Epithelial cell of proximal tubule (primary cell): ENCODE data around the gene FRAS1. TPM values are rescaled to one million over a fixed set of nuclear protein-coding genes. Genes with fewer than 3 reads are reported as not detected.
"Not testable (repeated sequence)": the region's sequence is repeated elsewhere in the genome, so short reads cannot be mapped to it uniquely, and the experiment has no call there.

Source experiments
- DNase-seq: peaks from one replicate; pipeline ENCODE4 v3.0.0-alpha.2; 2011; ENCODE audit warnings: low read depth
- H3K4me3 ChIP-seq: 2 replicates; pipeline ENCODE4 v1.5.1; 2011; ENCODE audit warnings: low read depth, mild to moderate bottlenecking, low read length
- total RNA-seq: library from RNA; depleted of rRNA; stranded (reverse); fragments of >200 nt; gene quantifications from 2 replicates; pipeline ENCODE4 v1.2.3, GENCODE V29; 2015
- TF ChIP-seq, protein P1 (sequence below): conservative IDR thresholded peaks from 2 replicates; pipeline ENCODE4 v1.5.1; 2012; ENCODE audit warnings: low read depth, mild to moderate bottlenecking, low read length

The FRAS1 gene
- total RNA-seq, 1 donor from 2014 or later = 9.1 TPM

DNA sequence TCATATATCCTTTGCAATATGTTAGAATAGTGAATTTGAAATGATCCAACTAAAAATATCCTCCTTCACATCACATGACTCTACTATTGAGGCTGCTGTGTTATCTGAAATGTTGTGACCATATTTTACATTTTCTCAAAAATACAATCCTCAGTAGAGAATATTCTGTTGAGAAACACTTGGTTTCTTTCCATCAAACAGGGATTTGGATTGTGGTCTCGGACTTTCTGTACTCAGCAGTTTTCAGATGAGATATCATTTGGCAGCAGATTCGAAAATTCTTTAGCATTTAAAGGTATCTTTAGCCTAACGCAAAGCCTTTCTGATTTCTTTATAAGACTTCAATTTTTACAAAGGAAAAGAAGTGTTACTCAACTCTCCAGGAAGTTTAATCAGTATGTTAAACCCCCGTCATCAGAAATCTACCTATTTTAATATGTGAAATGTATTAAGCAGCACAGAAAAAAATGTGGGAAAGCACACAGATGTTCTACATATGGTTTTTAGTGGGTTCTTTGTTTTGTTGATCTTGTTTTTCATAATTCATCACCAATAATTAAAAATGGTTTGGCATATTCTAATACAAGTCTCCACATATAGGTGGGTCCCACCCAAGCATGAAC, 439.0 kb downstream of the FRAS1 start:
- TF ChIP-seq, protein P1, sequence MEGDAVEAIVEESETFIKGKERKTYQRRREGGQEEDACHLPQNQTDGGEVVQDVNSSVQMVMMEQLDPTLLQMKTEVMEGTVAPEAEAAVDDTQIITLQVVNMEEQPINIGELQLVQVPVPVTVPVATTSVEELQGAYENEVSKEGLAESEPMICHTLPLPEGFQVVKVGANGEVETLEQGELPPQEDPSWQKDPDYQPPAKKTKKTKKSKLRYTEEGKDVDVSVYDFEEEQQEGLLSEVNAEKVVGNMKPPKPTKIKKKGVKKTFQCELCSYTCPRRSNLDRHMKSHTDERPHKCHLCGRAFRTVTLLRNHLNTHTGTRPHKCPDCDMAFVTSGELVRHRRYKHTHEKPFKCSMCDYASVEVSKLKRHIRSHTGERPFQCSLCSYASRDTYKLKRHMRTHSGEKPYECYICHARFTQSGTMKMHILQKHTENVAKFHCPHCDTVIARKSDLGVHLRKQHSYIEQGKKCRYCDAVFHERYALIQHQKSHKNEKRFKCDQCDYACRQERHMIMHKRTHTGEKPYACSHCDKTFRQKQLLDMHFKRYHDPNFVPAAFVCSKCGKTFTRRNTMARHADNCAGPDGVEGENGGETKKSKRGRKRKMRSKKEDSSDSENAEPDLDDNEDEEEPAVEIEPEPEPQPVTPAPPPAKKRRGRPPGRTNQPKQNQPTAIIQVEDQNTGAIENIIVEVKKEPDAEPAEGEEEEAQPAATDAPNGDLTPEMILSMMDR = no peak
- no peak for DNase-seq
- no peak overlapping the region for H3K4me3 ChIP-seq

- not testable (repeated sequence) for DNase-seq, H3K4me3 ChIP-seq
Measured at GRCh38 chr4:78506260-78506659, 449.1 kb downstream of the FRAS1 start.

DNA sequence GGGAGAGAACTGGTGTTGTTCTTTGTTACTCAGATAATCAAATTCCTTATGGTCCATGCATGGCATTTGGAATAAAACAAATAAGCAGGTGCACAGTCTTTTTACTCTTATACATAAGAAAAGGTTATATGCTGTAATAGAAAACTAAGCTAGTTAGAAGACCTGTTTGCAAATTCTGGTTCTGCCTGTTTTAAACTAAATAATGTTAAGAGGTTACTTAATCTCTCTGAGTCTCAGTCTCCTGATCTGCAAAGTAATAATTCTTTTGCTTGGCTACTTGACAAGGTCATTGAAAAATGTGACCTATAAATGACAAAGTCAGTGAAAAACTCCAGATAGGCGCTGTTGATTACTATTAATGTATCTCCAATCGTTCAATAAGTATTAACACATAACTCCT, 451.9 kb downstream of the FRAS1 start:
- DNase-seq = no peak
- TF ChIP-seq, protein P1 = no peak
- no peak overlapping the region for H3K4me3 ChIP-seq

GRCh38 chr4:78510108-78510507, 453.0 kb downstream of the FRAS1 start:
- DNase-seq = no peak
- H3K4me3 ChIP-seq = no peak overlapping the region
- TF ChIP-seq, protein P1 = no peak

GRCh38 chr4:78510681-78511080, 453.6 kb downstream of the FRAS1 start:
- no peak overlapping the region for H3K4me3 ChIP-seq
- TF ChIP-seq, protein P1 = no peak
- no peak for DNase-seq

- no peak overlapping the region for H3K4me3 ChIP-seq
- DNase-seq = no peak
- TF ChIP-seq, protein P1 = no peak
Measured at GRCh38 chr4:78512357-78512920, 455.3 kb downstream of the FRAS1 start.

- no peak overlapping the region for H3K4me3 ChIP-seq
- DNase-seq = no peak
- TF ChIP-seq, protein P1 = no peak
Measured at GRCh38 chr4:78513411-78513975, 456.4 kb downstream of the FRAS1 start.
